SK-N-SH (cell line): ENCODE results near the gene TMEM54.

ENCODE experiments used
- CTCF ChIP-seq: fragments of 200-600 bp; sonication (generic); IDR thresholded peaks from 2 replicates; pipeline ENCODE4 v1.6.1; 2017; ENCODE audit warnings: antibody characterized with exemption, mild to moderate bottlenecking, moderate library complexity
- FOXJ3 ChIP-seq: sonication (generic); formaldehyde crosslinking; IDR thresholded peaks from 2 replicates; pipeline ENCODE4 v1.5.1; 2020; ENCODE audit warnings: mild to moderate bottlenecking, missing genetic modification reagents
- FOXM1 ChIP-seq: IDR thresholded peaks from 2 replicates; pipeline ENCODE4 v1.4.0; 2012; ENCODE audit warnings: low read depth, mild to moderate bottlenecking
- PBX3 ChIP-seq: IDR thresholded peaks from 2 replicates; pipeline ENCODE4; 2012
- POLR2AphosphoS5 ChIP-seq: IDR thresholded peaks from 2 replicates; pipeline ENCODE4 v1.6.1; 2012; ENCODE audit warnings: low read depth, low read length
- RCOR1 ChIP-seq: fragments of 150-350 bp; IDR thresholded peaks from 2 replicates; pipeline ENCODE4 v1.6.1; 2017; ENCODE audit warnings: antibody characterized with exemption, low read length
- RFX5 ChIP-seq: IDR thresholded peaks from 2 replicates; pipeline ENCODE4 v1.6.1; 2012; ENCODE audit warnings: mild to moderate bottlenecking, improper control_type of control experiment, low read length
- SMC3 ChIP-seq: IDR thresholded peaks from 2 replicates; pipeline ENCODE4 v1.6.1; 2012; ENCODE audit warnings: low read depth, low read length, improper control_type of control experiment
- TAF1 ChIP-seq: IDR thresholded peaks from 2 replicates; pipeline ENCODE4 v1.6.1; 2012; ENCODE audit warnings: low read depth, mild to moderate bottlenecking, low read length, moderate library complexity, borderline replicate concordance
- USF1 ChIP-seq: IDR thresholded peaks from 2 replicates; pipeline ENCODE4 v1.4.0; 2012; ENCODE audit warnings: low read depth, borderline replicate concordance

GRCh38 chr1:32869923-32870614, 31.1 kb downstream of the TMEM54 start:
- TF ChIP-seq POLR2AphosphoS5 (no peak), CTCF (no peak), SMC3 (no peak), RFX5 (no peak), FOXM1 (no peak), TAF1 (no peak), PBX3 (no peak), FOXJ3 (CRISPR knock-in tag) (no peak), RCOR1 (no peak), USF1 (no peak)
